ENCODE measurements around the gene BMP15. TPM values are rescaled to one million over a fixed set of nuclear protein-coding genes. Genes with fewer than 3 reads are reported as not detected.

BMP15 gene
- total and polyA plus RNA-seq, 2 of the 8 experiments (the other 6 are each of a cell fraction or from before 2014, with no cell fraction given): not detected

GRCh38 chrX:50962156-50962555 is 51.6 kb downstream of the BMP15 start (continued):
- TF ChIP-seq, protein P1, sequence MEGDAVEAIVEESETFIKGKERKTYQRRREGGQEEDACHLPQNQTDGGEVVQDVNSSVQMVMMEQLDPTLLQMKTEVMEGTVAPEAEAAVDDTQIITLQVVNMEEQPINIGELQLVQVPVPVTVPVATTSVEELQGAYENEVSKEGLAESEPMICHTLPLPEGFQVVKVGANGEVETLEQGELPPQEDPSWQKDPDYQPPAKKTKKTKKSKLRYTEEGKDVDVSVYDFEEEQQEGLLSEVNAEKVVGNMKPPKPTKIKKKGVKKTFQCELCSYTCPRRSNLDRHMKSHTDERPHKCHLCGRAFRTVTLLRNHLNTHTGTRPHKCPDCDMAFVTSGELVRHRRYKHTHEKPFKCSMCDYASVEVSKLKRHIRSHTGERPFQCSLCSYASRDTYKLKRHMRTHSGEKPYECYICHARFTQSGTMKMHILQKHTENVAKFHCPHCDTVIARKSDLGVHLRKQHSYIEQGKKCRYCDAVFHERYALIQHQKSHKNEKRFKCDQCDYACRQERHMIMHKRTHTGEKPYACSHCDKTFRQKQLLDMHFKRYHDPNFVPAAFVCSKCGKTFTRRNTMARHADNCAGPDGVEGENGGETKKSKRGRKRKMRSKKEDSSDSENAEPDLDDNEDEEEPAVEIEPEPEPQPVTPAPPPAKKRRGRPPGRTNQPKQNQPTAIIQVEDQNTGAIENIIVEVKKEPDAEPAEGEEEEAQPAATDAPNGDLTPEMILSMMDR (IDR thresholded peaks at IDR 0.05; ENCODE audit: control extremely low read depth in 1 of 3, insufficient read depth in 1 of 3, low read depth in 1 of 3, low read length in 3 of 3): no peak
- no peak for TF ChIP-seq CTBP2 (IDR thresholded peaks at IDR 0.05; ENCODE audit: borderline replicate concordance, insufficient read depth, insufficient read length, low read length)
- TF ChIP-seq EGR1 (IDR thresholded peaks at IDR 0.05; ENCODE audit: borderline replicate concordance, low read depth, low read length): no peak

Measured in H1 (cell line).